NCI-H2107 treated with DMSO at 0.1 percent for 48 hours (cell line): ENCODE results near the gene IPMK.
"Not testable (repeated sequence)": the region's sequence is repeated elsewhere in the genome, so short reads cannot be mapped to it uniquely, and the experiment has no call there.

Experiments used
- DNase-seq: peaks from one replicate; lab custom pipeline; 2025; ENCODE audit not compliant: unreplicated experiment; lab: John Stamatoyannopoulos, UW

The IPMK gene

GRCh38 chr10:58157076-58157766 is 110.5 kb downstream of the IPMK start:
- peak; percentile 53 for DNase-seq

GRCh38 chr10:58155941-58156340 is 111.8 kb downstream of the IPMK start:
- DNase-seq: not testable (repeated sequence)

- DNase-seq: no peak
Measured at GRCh38 chr10:58153751-58154150, 113.9 kb downstream of the IPMK start.

- DNase-seq: peak; percentile 11
Measured at GRCh38 chr10:58152673-58153263, 114.9 kb downstream of the IPMK start.

DNA sequence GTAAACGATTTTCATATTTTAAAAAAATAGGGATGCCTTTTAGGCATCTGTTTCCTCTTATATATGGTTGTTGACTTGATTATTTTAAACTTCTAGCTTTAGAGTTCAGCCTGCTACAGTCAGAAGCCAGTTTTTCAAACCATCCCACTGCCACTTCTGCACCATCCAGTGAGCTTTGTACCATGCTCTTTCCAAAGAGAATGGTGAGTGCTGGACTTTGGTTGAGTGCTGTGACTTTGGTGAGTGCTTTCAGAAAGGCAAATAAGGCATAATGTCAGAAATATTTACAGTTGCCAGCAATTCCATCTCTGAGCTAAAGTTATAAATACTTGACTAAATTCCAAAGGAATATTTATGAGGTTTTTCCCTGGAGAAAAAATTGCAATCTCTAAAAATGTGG is 117.4 kb downstream of the IPMK start:
- no peak for DNase-seq

- no peak for DNase-seq
Measured at GRCh38 chr10:58143944-58144343, 123.8 kb downstream of the IPMK start.
